ENCODE results near the gene IMMP2L. TPM values are rescaled to one million over a fixed set of nuclear protein-coding genes. Genes with fewer than 3 reads are reported as not detected.
"Not testable (repeated sequence)": the region's sequence is repeated elsewhere in the genome, so short reads cannot be mapped to it uniquely, and the experiment has no call there.

IMMP2L gene
- polyA plus RNA-seq, 1 donor from 2014 or later, result 23.2 TPM

DNA sequence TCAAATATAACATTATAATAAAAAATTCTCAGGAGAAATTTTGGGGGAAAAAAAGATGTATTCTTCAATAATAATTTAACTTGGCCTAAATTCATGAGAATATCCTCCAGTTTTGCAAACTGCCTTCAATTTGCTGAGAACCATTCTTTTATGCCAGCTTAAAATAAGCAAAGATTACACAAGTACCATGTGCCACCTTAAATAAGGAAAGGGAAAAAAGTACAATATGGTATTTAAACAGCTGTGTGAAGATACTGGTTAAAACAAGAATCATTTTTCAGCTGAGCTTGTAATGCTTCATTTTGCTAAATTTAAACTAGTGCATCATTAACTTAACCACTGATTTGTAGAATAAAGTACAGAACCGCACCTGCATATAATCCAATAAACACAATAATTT lies 253.6 kb downstream of the IMMP2L start:
- no peak overlapping the region for H3K27ac Mint-ChIP-seq

DNA sequence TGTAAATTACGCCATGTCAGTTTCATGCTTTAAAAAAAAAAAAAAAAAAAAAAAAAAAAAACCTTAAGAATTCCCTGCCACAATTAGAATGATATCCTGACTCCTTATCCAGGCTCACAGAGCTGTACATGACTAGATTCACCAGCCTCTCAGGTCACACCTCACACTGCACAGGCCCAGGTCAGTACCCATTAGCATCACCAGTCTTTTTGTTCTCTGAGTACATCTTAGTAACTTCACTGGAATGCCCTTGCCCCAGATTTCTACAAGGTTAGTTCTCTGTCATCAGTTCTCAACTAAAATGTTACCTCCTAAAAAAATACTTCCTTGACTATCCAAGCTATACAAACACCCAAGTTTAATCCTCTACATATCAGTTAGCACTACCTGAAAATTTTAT lies 260.4 kb downstream of the IMMP2L start:
- H3K9me3 Mint-ChIP-seq, result no peaks in the 10 kb centered on the region

More for the DNA sequence above, 253.6 kb downstream of the IMMP2L start:
- Mint-ChIP-seq H3K27me3 (no peaks in the 10 kb centered on the region), H3K9me3 (no peaks in the 10 kb centered on the region), H3K36me3 (peaks cover 7% of the 10 kb centered on the region), H3K4me3 (no peak overlapping the region), H3K4me1 (peaks cover 0 to 1% (median 0%) of the 10 kb centered on the region in 3 donors)

DNA sequence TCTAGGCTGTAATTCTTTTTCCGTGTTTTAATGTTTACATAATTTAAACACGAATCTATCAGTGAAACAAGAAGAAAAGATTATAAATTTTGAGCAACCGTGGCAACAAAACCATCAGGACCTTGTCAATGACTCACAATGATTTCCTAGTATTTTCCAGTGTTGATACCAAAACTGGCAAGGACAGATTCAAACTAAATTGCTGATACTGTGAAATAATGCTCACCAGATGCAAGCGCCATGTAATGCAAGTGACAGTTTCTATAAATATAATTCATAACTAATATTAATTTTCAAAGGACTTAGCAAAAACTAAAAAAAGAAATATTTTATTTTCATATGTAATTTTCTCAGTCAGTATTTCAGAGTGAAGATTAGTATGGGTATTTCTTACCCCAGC lies 267.8 kb downstream of the IMMP2L start:
- Mint-ChIP-seq H3K9me3 (peaks cover 0 to 5% (median 0%) of the 10 kb centered on the region in 3 donors), H3K36me3 (peaks cover 5% of the 10 kb centered on the region), H3K4me1 (peaks cover 0 to 5% (median 1%) of the 10 kb centered on the region in 3 donors), H3K4me3 (no peak overlapping the region), H3K27me3 (no peaks in the 10 kb centered on the region), H3K27ac (no peak overlapping the region)

More for the DNA sequence above, 260.4 kb downstream of the IMMP2L start:
- Mint-ChIP-seq H3K27ac (no peak overlapping the region), H3K4me1 (peaks cover 1 to 5% (median 1%) of the 10 kb centered on the region in 3 donors), H3K36me3 (peaks cover 6% of the 10 kb centered on the region), H3K27me3 (no peaks in the 10 kb centered on the region), H3K4me3 (no peak overlapping the region)

DNA sequence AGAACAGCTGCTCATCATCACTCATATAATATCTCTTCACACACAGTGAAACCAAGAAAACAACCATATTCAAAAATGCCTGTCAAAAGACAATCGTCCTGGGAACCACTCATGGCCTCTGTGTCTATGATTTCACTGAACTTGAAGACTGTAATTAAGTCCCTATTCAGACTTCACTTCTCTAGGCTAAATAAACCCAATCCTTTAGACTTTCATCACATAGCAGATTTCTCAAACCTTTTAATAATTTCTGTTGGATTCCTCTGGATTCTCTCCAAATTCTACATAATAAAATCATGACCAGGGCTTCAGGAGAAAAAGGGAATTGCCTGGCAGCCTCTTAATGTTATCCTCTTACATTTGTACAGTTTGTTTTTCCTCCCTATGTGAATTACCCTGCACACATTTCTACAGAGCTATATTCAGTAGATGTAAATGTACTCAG lies 270.2 kb downstream of the IMMP2L start:
- Mint-ChIP-seq H3K9me3 (peaks cover 0 to 7% (median 4%) of the 10 kb centered on the region in 3 donors), H3K27ac (peak overlapping the region in 1 of 3 donors; percentile 1)

DNA sequence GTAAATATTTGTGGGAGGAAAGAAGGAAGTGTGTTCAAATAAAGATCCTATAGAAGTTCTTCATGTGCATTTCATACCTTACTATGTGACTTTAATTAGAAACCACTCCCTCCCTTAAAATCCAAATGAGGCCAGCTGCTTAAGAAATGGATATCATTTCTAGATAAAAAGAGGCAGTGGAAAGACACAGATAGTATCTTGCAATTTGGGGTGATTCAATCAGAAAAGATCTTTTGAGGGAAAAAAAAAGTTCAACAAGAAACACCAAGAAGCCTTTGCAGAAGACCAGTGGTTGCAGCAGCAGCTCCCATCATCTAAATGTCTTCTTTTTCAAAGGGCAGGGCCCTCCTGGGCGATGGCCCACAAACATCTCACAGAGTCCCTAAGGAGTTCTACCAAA lies 271.3 kb downstream of the IMMP2L start:
- no peak overlapping the region for H3K4me3 Mint-ChIP-seq
- peaks cover 0 to 7% (median 4%) of the 10 kb centered on the region in 3 donors for H3K9me3 Mint-ChIP-seq
- no peaks in the 10 kb centered on the region for H3K27me3 Mint-ChIP-seq
- no peaks in the 10 kb centered on the region for H3K4me1 Mint-ChIP-seq
- H3K27ac Mint-ChIP-seq, result no peak overlapping the region
- H3K36me3 Mint-ChIP-seq, result peaks cover 3% of the 10 kb centered on the region

More for the DNA sequence above, 270.2 kb downstream of the IMMP2L start:
- peaks cover 3% of the 10 kb centered on the region for H3K36me3 Mint-ChIP-seq
- no peaks in the 10 kb centered on the region for H3K27me3 Mint-ChIP-seq
- H3K4me3 Mint-ChIP-seq, result no peak overlapping the region
- no peaks in the 10 kb centered on the region for H3K4me1 Mint-ChIP-seq

DNA sequence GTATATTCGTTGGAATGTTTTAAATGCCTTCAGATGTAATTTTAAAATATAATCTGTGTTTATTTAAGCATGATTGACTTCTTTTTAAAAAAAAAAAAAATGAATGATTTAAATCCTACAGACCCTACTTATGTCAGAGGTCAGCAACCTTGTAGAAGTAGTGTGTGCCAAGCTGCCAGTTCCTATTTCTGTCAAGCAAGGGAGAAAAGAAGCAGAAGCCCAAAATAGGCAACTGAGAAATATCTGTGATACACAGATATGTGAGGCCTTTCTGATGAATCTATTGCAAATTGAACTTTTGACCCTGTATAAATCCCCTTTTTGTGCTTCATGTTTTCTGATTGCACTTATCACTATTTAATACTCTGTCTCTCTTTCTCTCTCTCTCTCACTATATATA lies 271.9 kb downstream of the IMMP2L start:
- Mint-ChIP-seq H3K27ac (no peak overlapping the region), H3K4me3 (no peak overlapping the region), H3K4me1 (no peaks in the 10 kb centered on the region), H3K36me3 (peaks cover 3% of the 10 kb centered on the region), H3K27me3 (no peaks in the 10 kb centered on the region), H3K9me3 (peaks cover 0 to 7% (median 4%) of the 10 kb centered on the region in 3 donors)

DNA sequence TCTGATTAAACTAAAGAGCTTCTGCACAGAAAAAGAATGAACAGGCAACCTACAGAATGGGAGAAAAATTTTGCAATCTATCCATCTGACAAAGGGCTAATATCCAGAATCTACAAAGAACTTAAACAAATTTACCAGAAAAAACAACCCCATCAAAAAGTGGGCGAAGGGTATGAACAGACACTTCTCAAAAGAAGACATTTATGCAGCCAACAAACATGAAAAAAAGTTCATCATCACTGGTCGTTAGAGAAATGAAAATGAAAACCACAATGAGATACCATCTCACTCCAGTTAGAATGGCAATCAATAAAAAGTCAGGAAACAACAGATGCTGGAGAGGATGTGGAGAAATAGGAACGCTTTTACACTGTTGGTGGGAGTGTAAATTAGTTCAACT lies 273.9 kb downstream of the IMMP2L start:
- not testable (repeated sequence) for H3K27me3 Mint-ChIP-seq, H3K27ac Mint-ChIP-seq, H3K9me3 Mint-ChIP-seq, H3K4me1 Mint-ChIP-seq
- Mint-ChIP-seq H3K4me3 (peak overlapping the region in 1 of 4 donors; percentile 38), H3K36me3 (peaks cover 13% of the 10 kb centered on the region)

DNA sequence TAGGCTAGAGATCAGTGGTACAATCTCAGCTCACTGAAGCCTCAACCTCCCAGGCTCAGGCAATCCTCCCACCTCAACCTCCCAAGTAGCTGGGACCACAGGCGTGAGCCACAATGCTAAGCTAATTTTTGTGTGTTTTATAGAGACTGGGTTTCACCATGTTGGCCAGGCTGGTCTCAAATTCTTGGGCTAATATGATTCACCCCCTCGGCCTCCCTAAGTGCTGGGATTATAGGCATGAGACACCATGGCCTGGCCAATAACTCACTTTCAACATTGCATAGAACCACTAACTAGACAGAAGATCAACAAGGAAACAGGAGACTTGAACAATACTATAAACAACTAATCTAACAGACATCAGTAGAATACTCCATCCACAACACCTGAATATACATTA lies 279.7 kb downstream of the IMMP2L start:
- no peaks in the 10 kb centered on the region for H3K27me3 Mint-ChIP-seq
- no peak overlapping the region for H3K4me3 Mint-ChIP-seq
- no peaks in the 10 kb centered on the region for H3K4me1 Mint-ChIP-seq
- H3K27ac Mint-ChIP-seq, result no peak overlapping the region
- H3K9me3 Mint-ChIP-seq, result peaks cover 0 to 3% (median 2%) of the 10 kb centered on the region in 3 donors
- H3K36me3 Mint-ChIP-seq, result peaks cover 12% of the 10 kb centered on the region

DNA sequence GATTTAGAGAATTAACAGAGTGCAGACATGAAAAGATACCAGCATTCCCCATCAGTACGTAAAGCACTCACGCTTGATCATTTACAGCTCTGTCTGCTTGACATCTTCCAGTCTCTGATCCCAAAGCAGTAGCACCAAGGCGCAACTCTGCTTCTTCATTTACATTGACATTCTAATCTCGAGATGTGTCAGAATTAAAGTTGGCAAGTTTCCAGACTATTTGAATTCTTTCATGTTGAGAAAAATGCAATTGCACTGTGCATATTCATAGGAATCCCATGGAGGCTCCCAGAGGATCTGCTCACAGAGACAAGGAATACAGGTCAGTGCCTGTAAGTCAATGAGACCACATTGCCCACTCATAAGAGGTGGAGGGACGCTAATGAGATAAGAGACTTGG lies 287.4 kb downstream of the IMMP2L start:
- peaks cover 0 to 5% (median 2%) of the 10 kb centered on the region in 3 donors for H3K9me3 Mint-ChIP-seq
- H3K36me3 Mint-ChIP-seq, result peaks cover 6% of the 10 kb centered on the region
- H3K27me3 Mint-ChIP-seq, result no peaks in the 10 kb centered on the region
- H3K4me3 Mint-ChIP-seq, result no peak overlapping the region
- H3K4me1 Mint-ChIP-seq, result peaks cover 0 to 2% (median 1%) of the 10 kb centered on the region in 3 donors
- H3K27ac Mint-ChIP-seq, result no peak overlapping the region

DNA sequence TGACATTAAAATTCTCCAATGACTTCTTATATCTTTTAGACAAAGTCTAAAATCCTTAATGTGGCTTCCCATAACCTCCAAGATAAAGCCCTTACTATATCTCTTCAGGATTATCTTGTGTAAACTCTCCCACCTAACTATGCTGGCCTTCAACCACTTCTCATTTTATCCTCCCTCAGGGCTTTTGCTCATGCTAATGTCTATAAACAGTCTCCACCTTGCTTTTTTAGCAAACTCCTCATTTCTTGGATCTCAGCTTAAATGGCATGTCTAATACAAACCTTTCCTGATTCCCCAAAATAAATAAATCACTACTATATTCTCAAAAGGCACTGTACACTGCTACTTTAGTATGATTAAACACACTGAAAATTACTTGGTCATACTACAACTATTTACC lies 290.2 kb downstream of the IMMP2L start:
- Mint-ChIP-seq H3K36me3 (peaks cover 6% of the 10 kb centered on the region), H3K4me1 (peaks cover 0 to 2% (median 1%) of the 10 kb centered on the region in 3 donors), H3K4me3 (peak overlapping the region in 1 of 4 donors; percentile 13), H3K9me3 (peaks cover 0 to 5% (median 2%) of the 10 kb centered on the region in 3 donors), H3K27me3 (no peaks in the 10 kb centered on the region), H3K27ac (no peak overlapping the region)

DNA sequence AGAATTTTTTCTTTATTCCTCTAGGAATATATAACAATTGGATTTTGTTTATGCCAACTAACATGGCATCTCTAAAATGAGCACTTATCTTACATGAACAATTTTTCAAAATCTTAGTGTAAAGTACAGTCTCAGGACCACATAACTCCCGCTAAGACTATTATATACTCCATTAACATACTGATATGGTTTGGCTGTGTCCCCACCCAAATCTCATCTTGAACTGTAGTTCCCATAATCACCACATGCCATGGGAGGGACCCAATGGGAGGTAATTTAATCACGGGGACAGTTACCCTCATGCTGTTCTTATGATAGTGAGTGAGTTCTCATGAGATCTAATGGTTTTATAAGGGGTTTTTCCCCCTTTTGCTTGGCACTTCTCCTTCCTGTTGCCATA lies 291.5 kb downstream of the IMMP2L start:
- not testable (repeated sequence) for H3K4me3 Mint-ChIP-seq, H3K9me3 Mint-ChIP-seq, H3K4me1 Mint-ChIP-seq, H3K36me3 Mint-ChIP-seq, H3K27me3 Mint-ChIP-seq
- H3K27ac Mint-ChIP-seq, result peak overlapping the region in 1 of 3 donors; percentile 25

DNA sequence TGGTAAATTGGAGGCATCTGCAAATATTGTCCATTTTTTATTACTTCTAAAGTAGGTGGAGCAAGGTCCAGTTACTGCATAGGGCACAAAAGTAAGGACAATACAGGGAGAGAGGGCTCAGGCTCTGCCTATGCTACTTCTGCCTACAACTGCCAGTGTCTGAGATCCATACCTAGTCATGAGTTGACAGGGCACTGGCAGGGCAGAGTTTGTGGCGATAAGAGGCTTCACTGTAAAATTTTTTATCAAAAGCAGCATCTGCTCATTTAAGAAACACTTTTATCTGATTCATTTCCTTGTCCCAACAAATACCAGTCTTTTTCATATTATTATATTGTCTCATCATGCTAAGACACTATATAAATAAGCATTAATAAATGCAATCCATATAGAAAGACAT lies 293.4 kb downstream of the IMMP2L start:
- Mint-ChIP-seq H3K4me1 (peaks cover 0 to 2% (median 1%) of the 10 kb centered on the region in 3 donors), H3K27ac (no peak overlapping the region), H3K9me3 (peaks cover 0 to 5% (median 2%) of the 10 kb centered on the region in 3 donors), H3K27me3 (no peaks in the 10 kb centered on the region), H3K36me3 (peaks cover 4% of the 10 kb centered on the region), H3K4me3 (no peak overlapping the region)

DNA sequence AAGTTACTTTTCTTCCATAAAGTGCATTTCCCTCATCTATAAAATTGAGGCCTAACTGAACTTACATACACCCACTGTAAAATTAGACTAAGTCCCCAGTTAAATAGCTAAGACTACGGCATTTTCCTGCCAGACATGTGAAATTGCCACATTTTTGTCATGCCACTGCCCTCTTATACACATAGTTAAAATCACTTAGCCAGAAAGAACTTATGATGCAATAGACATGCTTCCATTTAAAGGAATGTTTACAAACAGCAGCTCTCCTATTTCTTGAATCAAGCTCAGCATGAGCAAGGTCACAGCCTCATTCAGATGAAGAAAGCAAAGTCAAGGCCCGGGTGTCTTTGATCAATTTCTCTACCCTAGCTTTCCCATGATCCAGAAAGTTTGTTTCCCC lies 295.7 kb downstream of the IMMP2L start:
- Mint-ChIP-seq H3K27ac (no peak overlapping the region), H3K4me1 (peaks cover 0 to 3% (median 0%) of the 10 kb centered on the region in 3 donors), H3K4me3 (no peak overlapping the region), H3K9me3 (peaks cover 0 to under 1% (median 0%) of the 10 kb centered on the region in 3 donors), H3K36me3 (peaks cover 4% of the 10 kb centered on the region), H3K27me3 (no peaks in the 10 kb centered on the region)

DNA sequence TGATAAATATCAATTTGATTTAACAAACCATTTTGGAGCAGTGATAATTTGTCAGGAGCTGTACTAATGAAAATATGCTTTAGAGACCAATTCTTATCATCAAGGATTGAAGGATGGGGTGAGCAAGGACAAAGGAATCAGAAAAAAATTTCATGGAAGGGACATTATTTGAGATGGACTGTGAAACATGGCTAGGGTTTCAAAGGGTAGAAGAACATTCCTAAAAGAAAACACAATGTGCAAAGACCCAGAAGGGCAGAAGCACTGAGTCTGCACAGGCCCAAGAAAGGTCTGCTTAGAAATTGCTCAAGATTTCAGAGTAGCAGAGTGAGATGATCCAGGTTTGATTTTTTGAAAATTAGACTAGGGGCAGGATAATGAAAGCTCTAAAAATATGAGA lies 296.9 kb downstream of the IMMP2L start:
- Mint-ChIP-seq H3K4me3 (no peak overlapping the region), H3K27ac (no peak overlapping the region), H3K4me1 (peaks cover 0 to 3% (median 0%) of the 10 kb centered on the region in 3 donors), H3K36me3 (peaks cover 2% of the 10 kb centered on the region), H3K9me3 (no peaks in the 10 kb centered on the region), H3K27me3 (no peaks in the 10 kb centered on the region)

DNA sequence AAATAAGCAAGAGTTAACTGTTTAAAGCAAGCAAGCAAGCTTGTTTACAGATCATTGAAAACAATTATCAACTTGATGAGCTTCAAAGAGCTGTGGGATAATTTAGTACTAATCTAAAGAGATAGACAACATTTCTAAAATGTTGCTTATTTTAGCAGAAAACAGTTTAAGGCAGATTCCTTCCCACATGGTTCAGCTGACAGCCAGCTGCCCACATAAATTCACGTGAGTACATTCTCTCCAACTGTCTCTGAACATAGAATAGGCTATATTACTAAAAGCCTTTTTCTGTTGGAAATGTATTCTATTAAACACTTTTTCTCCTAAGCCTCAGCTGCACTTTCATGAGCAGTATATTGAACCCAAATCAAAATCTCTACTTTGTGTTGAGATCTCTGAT lies 297.3 kb downstream of the IMMP2L start:
- Mint-ChIP-seq H3K4me1 (peaks cover 0 to 3% (median 0%) of the 10 kb centered on the region in 3 donors), H3K27me3 (no peaks in the 10 kb centered on the region), H3K4me3 (no peak overlapping the region), H3K9me3 (no peaks in the 10 kb centered on the region), H3K27ac (no peak overlapping the region), H3K36me3 (peaks cover 2% of the 10 kb centered on the region)

DNA sequence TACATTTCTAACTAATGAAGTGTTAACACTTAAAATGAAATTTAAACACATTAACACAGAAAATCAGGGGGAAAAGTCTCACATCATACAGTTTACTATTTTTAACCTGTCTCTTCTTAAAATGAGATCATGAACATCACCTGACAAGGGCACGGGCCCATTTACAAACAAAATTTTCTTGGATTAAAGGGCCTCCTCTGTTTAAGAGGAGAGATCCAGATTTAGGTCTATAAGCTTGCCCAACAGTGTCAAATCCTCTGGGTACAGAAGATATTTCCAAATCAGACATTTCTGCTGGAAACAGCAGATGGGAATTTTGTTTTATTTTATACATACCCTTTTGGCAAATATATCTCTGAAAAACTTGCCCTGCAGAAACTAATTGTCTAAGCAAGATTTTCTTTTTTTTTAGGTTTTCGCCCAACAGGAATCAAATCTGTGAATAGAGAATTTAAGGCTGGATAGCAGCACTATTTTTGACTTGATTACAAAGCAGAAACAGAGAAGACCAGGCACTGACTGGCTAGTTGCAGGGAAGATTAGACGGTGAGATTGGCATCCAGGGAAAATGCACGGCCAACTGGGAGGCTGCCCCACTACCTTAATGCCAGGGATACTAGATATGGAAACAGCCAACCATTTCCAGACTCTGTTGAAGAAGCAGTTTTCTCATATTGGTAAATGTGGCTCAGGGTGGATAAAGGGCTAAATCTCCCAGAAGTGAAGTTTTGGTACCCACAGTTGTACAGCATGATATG lies 298.0 kb downstream of the IMMP2L start:
- Mint-ChIP-seq H3K27me3 (no peaks in the 10 kb centered on the region), H3K4me3 (no peak overlapping the region), H3K27ac (no peak overlapping the region), H3K4me1 (peaks cover 0 to 3% (median 0%) of the 10 kb centered on the region in 3 donors), H3K9me3 (no peaks in the 10 kb centered on the region), H3K36me3 (peaks cover 2% of the 10 kb centered on the region)
